HL-60/S4 treated with phorbol 12-myristate 13-acetate at 8.2 ng/mL for 4 days and 3 days (cell line): ENCODE measurements around the gene RCE1.
"Not testable (repeated sequence)": the region's sequence is repeated elsewhere in the genome, so short reads cannot be mapped to it uniquely, and the experiment has no call there.

Experiments used
- in situ Hi-C: fragments of 300-500 bp; cut with MboI; formaldehyde crosslinking; loops from 2 replicates; pipeline ENCODE4 v1.15.0; 2022; ENCODE audit warnings: low sequenced_read_pairs

The RCE1 gene

GRCh38 chr11:66842896-66843775, at the start of gene RCE1:
TSS of gene RCE1 (plus strand) at chr11:66843441. CDS start at chr11:66843456, 15 bp downstream.
- in situ Hi-C loops, result loop anchor here (25.0 kb wide), 1 partner anchor 431 kb away; the partner anchor contains the start of gene NPAS4

GRCh38 chr11:66799815-66800214, 43.4 kb upstream of the RCE1 start:
- in situ Hi-C loops, result not testable (repeated sequence)

DNA sequence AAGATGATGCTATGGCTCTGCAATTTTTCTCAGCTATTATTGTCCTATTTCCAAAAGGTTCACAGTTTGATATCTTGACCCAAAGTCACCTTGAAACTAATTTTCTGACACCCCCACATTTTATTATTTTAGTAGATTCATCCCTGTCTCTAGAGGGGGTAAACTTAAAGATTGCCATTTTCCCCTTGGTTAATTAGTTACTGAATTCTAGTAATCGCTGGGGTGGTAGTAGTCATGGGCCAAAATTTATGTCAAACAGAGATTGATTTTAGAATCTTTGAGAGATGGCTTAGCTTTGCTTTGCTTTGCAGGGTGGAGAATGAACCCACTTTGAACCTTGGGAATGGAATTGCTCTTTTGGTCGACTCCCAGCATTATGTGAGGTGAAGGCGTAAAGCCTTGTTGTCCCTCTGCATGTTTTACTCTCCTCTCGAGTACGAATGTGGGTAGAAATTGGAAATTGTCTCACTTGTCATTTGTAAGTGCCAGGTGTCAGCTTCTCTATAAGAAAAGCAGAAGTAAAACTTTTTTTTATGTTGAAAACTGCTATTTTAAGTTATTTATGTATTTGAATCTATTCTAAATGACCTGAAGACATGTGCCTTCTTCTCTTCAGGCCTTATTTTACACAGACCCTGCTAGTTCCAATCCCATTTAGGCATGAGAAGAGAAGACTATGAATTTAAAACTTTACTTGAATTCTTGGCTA, 42.4 kb upstream of the RCE1 start:
- in situ Hi-C loops, result no loop called here

GRCh38 chr11:66809592-66809991, 33.6 kb upstream of the RCE1 start:
- in situ Hi-C loops, result no loop called here

GRCh38 chr11:66810576-66811185, 32.6 kb upstream of the RCE1 start:
- in situ Hi-C loops, result no loop called here

DNA sequence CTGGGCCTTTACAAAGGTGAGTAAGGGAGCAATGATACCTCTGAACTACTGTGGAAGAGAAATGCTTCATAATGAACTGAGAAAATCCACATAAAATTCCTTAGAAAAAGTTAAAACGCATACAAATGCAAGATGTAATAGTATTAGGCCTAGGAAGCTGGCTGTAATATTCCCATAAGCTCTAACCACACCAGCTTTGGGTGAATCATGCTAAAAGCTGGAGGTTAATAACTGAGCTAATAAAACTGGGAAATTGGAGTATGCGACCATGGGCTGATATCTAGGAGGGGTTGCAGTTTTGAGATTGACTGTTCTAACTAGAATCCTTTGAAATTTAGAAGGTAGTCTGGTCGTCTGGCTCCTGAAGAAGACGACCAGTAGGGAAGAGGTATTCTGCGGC, 28.6 kb upstream of the RCE1 start:
- in situ Hi-C loops, result no loop called here

DNA sequence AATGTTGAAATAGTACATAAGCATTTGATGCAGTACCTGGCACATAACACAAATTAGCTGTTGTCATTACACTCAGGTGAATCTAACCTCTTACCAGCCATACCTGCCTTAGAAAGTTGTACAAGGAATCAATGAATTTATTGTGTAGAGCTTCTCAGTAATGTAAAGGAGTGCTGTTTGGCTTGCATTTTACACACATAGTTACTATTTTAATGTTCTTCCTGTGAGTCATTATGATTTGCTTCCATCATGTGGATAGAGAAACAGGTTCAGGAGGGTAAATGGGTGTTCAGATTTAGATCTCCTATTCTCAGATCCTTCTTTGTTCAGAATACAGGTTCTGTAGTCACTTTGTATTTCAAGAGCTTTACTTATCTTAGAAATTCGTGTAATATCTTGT, 27.6 kb upstream of the RCE1 start:
- in situ Hi-C loops, result no loop called here

DNA sequence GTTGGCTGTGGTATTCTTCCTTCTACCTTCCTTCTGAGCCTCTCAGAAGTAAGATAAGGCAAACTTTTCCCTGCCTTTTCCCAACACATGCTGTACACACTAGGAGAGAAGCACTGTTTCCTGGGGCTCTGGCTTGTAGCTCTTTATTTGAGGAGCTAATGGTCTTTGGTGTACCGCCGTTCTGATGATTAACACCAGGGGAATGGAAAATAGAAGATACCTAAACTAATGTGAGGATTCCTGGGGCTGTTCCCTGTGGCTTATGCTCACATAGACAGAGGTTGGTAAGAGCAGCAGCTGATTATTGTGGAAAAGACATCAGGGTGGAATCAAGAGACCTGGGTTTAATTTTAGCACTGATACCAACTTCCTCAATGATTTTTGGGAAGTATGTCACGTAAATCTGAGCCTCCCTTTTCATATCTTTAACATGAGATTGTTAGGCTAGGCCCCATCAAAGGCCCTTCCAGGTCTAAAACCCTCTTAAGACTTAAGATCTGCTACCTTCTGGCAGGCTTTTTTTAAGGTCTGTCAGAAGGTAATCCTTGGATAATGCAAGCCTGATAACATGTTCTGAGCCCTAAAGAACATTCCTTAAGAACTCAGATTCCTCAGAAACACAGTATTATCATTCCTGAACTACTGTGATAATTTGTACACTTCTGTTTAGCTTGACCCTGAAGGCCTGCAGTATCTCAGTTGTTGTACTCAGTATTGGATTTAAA, 24.8 kb upstream of the RCE1 start:
- in situ Hi-C loops, result no loop called here

- in situ Hi-C loops, result no loop called here
Observed at GRCh38 chr11:66820381-66820780, 22.9 kb upstream of the RCE1 start.

DNA sequence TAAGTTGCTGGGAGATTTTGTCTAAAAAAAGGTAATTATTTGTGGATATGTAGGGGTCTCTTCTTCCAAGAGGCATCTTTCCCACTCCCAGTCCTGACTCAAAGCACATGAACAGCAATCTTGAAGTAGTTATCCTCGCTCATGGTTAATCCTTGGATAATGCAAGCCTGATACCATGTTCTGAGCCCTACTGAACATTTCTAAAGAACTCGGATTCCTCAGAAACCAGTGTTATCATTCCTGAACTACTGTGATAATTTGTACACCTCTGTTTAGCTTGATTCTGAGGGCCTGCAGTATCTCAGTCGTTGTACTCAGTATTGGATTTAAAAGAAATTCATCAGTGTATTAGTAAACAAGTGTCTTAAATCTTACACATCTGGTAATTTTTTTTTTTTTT, 22.3 kb upstream of the RCE1 start:
- in situ Hi-C loops, result no loop called here

DNA sequence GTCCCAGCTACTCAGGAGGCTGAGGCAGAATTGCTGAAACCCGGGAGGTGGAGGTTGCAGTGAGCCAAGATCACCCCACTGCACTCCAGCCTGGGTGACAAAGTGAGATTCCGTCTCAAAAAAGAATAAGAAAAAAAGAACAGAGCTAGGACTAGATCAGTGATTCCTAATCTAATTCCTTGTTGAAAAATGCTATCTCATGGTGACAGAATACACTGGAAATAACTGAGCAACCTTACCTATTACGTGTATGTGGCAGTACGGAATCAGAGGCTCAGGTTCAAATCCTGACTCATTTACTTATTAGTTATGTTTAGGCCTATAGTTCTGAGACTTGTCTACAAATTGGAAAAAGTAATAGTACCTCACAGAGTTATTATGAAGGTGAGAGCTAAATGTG, 19.5 kb upstream of the RCE1 start:
- in situ Hi-C loops, result no loop called here

DNA sequence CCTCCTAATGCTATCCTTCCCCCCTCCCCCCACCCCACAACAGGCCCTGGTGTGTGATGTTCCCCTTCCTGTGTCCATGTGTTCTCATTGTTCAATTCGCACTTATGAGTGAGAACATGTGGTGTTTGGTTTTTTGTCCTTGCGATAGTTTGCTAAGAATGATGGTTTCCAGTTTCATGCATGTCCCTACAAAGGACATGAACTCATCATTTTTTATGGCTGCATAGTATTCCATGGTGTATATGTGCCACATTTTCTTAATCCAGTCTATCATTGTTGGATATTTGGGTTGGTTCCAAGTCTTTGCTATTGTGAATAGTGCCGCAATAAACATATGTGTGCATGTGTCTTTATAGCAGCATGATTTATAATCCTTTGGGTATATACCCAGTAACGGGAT, 18.7 kb upstream of the RCE1 start:
- in situ Hi-C loops, result not testable (repeated sequence)

- in situ Hi-C loops, result loop anchor here (5.0 to 25.0 kb wide), 2 partner anchors 142 to 422 kb away; partner anchors contain the start of gene NPAS4
Observed at GRCh38 chr11:66834539-66834845, 8.7 kb upstream of the RCE1 start.

GRCh38 chr11:66834943-66835342, 8.3 kb upstream of the RCE1 start:
- in situ Hi-C loops, result loop anchor here (5.0 to 25.0 kb wide), 2 partner anchors 143 to 423 kb away; partner anchors contain the start of gene NPAS4

GRCh38 chr11:66835768-66836405, 7.4 kb upstream of the RCE1 start:
- in situ Hi-C loops, result loop anchor here (25.0 kb wide), 1 partner anchor 424 kb away; the partner anchor contains the start of gene NPAS4

DNA sequence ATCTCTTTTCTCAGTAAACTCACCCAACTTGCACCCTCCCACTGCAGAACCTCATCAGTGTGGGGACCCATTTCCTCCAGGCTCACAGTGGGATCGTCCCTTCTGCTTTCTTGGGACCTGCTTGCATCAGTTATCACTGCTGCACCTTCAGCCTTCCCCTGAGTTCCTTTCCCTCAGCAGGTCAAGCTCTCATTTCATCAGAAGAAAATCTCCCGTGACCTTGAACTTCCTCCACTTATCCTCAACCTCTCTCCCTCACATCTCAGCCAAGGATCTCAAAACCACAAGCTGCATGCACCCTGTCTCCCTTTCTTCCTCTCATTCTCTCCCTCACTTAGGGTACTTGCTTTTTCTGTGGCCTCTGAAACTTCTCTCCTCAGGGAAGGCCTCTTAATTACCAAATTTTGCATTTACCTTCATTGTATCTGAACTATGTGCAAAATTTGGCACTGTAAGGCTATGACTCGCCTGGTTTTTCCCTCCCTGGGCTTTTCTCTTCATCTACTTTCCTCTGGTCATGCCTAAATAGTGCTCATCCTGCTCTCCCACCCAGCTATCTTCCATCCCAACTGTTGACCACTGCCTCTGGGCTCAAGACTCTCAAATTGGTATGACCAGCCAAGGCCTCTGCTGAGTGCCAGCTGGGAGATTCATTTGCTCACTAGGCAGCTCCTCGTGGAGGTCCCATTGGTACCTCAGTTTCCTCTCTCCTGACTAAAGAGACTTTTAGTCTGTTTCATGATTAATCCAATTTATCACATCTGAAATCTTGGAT, 2.7 kb upstream of the RCE1 start:
- in situ Hi-C loops, result loop anchor here (25.0 kb wide), 1 partner anchor 428 kb away; the partner anchor contains the start of gene NPAS4

DNA sequence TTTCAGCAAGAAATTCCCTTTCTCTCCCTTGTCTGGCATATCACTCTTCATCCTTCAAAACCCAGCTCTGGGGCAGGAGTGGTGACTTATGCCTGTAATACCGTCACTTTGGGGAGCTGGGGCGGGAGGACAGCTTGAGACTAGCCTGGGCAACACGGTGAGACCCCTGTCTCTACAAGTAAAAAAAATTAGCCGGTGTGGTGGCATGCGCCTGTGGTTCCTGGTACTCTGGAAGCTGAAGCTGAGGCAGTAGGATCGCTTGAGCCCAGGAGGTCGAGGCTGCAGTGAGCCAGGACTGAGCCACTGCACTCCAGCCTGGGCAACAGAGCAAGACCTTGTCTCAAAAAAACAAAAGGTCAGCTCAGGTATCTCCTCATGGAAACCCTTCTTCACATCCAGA, 1.4 kb upstream of the RCE1 start:
- in situ Hi-C loops, result loop anchor here (25.0 kb wide), 1 partner anchor 430 kb away; the partner anchor contains the start of gene NPAS4

- in situ Hi-C loops, result loop anchor here (25.0 kb wide), 1 partner anchor 430 kb away; the partner anchor contains the start of gene NPAS4
Observed at GRCh38 chr11:66842501-66842895, 743 bp upstream of the RCE1 start.

DNA sequence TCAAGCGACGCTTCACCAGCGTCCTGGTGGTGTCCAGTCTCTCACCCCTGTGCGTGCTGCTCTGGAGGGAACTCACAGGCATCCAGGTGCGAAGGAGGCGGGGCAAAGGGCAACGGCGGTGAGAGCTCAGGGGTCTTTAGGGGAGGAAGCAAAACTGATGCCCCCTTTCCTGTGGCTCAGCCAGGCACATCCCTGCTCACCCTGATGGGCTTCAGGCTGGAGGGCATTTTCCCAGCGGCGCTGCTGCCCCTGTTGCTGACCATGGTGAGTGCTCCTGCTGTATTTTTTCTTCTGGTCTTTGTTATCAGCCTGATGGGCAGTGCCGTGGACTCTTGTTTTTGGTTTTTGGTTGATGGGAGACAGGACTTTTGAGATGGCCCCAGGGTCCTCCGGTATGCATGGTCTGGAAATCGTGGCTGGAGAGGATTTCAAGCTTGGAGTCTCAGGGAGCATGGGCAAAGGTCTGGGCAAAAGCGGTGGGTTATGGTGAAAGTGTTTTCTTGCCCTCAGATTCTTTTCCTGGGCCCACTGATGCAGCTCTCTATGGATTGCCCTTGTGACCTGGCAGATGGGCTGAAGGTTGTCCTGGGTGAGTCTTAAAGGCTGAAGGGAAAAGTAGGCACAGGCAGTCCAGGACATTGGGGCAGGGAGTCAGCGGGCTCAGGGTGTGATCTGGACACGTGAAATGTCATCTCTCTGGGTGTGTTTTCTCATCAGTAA, 695 bp downstream of the RCE1 start:
- in situ Hi-C loops, result loop anchor here (25.0 kb wide), 1 partner anchor 432 kb away; the partner anchor contains the start of gene NPAS4
